ENCODE measurements around the gene ZNF396.

ZNF396 gene

GRCh38 chr18:35376742-35377695, at the start of gene ZNF396:
Gene ZNF396, minus strand, starts transcription at chr18:35377337. Its CDS starts 3,045 bp downstream, at chr18:35374292.
- peak; percentile 69 for DNase-seq (ENCODE audit: low spot score)

GRCh38 chr18:35426786-35427185, 49.6 kb upstream of the ZNF396 start:
- no peak for DNase-seq (ENCODE audit: low spot score)

GRCh38 chr18:35424356-35424755, 47.2 kb upstream of the ZNF396 start:
- no peak for DNase-seq (ENCODE audit: low spot score)

- no peak for DNase-seq (ENCODE audit: low spot score)
Observed at GRCh38 chr18:35422237-35422636, 45.1 kb upstream of the ZNF396 start.

- no peak for DNase-seq (ENCODE audit: low spot score)
Observed at GRCh38 chr18:35418610-35419009, 41.5 kb upstream of the ZNF396 start.

GRCh38 chr18:35417223-35417622, 40.1 kb upstream of the ZNF396 start:
- DNase-seq (ENCODE audit: low spot score): no peak

- no peak for DNase-seq (ENCODE audit: low spot score)
Observed at GRCh38 chr18:35415511-35416073, 38.5 kb upstream of the ZNF396 start.

- DNase-seq (ENCODE audit: low spot score): no peak
Observed at GRCh38 chr18:35413163-35413511, 36.0 kb upstream of the ZNF396 start.

GRCh38 chr18:35411625-35412351, 34.7 kb upstream of the ZNF396 start:
- DNase-seq (ENCODE audit: low spot score): no peak

- DNase-seq (ENCODE audit: low spot score): peak; percentile 45
Observed at GRCh38 chr18:35410561-35410960, 33.4 kb upstream of the ZNF396 start.

GRCh38 chr18:35409911-35410310, 32.8 kb upstream of the ZNF396 start:
- DNase-seq (ENCODE audit: low spot score): no peak

- no peak for DNase-seq (ENCODE audit: low spot score)
Observed at GRCh38 chr18:35408843-35409261, 31.7 kb upstream of the ZNF396 start.

GRCh38 chr18:35407871-35408481, 30.8 kb upstream of the ZNF396 start:
- peak; percentile 77 for DNase-seq (ENCODE audit: low spot score)

GRCh38 chr18:35406666-35407065, 29.5 kb upstream of the ZNF396 start:
- DNase-seq (ENCODE audit: low spot score): no peak

GRCh38 chr18:35397976-35398375, 20.8 kb upstream of the ZNF396 start:
- DNase-seq (ENCODE audit: low spot score): peak; percentile 73

GRCh38 chr18:35393716-35394115, 16.6 kb upstream of the ZNF396 start:
- DNase-seq (ENCODE audit: low spot score): no peak

GRCh38 chr18:35392375-35392774, 15.2 kb upstream of the ZNF396 start:
- DNase-seq (ENCODE audit: low spot score): no peak

GRCh38 chr18:35390951-35391700, 14.0 kb upstream of the ZNF396 start:
- no peak for DNase-seq (ENCODE audit: low spot score)

- DNase-seq (ENCODE audit: low spot score): peak; percentile 21
Observed at GRCh38 chr18:35389095-35389618, 12.0 kb upstream of the ZNF396 start.

GRCh38 chr18:35387152-35387571, 10.0 kb upstream of the ZNF396 start:
- DNase-seq (ENCODE audit: low spot score): peak; percentile 23

GRCh38 chr18:35386600-35387100, 9.5 kb upstream of the ZNF396 start:
- peak; percentile 83 for DNase-seq (ENCODE audit: low spot score)

Data from kidney tubule cell (primary cell).